Prostate gland (tissue), 2 donors: ENCODE measurements around the gene LDAH.

Experiments
- POLR2A ChIP-seq: fragments of 450-650 bp; IDR thresholded peaks from one replicate; pipeline ENCODE4 v1.6.1; 2016; ENCODE audit warnings: antibody characterized with exemption, mild to moderate bottlenecking
- POLR2AphosphoS5 ChIP-seq: sonication (generic); formaldehyde crosslinking; IDR thresholded peaks from one replicate; pipeline ENCODE4 v1.6.1; 2017; ENCODE audit warnings: antibody characterized with exemption
- TF ChIP-seq, protein P1 (sequence below), 4 experiments: fragments of 200-600 bp in 2 of 4; fragments of 450-650 bp in 2 of 4; sonication (generic) in 2 of 4; IDR thresholded peaks; 1 replicate in 3 of 4; 2 replicates in 1 of 4; pipeline ENCODE4 v1.5.1; 2016 to 2019; ENCODE audit warnings: antibody characterized with exemption in 4 of 4, mild to moderate bottlenecking in 2 of 4, moderate library complexity in 2 of 4

DNA sequence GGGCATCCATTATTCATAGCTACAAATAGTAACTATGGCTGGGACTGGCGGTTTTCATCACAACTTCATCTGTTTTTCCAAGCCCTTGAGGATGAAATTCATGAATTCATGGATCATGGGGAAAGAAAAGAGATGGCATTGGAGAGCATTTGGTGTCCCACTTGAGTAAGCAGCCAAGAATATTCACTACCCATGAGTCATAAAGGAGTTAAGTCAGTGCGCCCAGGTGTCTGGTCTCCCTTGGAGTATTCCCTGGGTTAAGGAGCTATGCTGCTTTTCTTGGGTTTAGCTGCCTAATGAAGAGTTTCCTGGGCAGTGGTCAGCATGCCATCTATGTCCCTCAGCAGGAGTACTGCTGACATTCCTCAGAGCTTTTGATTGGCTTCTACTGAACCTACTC, 21.3 kb upstream of the LDAH start:
- TF ChIP-seq, protein P1, sequence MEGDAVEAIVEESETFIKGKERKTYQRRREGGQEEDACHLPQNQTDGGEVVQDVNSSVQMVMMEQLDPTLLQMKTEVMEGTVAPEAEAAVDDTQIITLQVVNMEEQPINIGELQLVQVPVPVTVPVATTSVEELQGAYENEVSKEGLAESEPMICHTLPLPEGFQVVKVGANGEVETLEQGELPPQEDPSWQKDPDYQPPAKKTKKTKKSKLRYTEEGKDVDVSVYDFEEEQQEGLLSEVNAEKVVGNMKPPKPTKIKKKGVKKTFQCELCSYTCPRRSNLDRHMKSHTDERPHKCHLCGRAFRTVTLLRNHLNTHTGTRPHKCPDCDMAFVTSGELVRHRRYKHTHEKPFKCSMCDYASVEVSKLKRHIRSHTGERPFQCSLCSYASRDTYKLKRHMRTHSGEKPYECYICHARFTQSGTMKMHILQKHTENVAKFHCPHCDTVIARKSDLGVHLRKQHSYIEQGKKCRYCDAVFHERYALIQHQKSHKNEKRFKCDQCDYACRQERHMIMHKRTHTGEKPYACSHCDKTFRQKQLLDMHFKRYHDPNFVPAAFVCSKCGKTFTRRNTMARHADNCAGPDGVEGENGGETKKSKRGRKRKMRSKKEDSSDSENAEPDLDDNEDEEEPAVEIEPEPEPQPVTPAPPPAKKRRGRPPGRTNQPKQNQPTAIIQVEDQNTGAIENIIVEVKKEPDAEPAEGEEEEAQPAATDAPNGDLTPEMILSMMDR (IDR thresholded peaks at IDR 0.05), result no peak
- TF ChIP-seq POLR2A, result no peak
- TF ChIP-seq POLR2AphosphoS5, result no peak
